ENCODE measurements around the gene KCNK1. TPM values are rescaled to one million over a fixed set of nuclear protein-coding genes. Genes with fewer than 3 reads are reported as not detected.

KCNK1 gene
- total and polyA plus RNA-seq, 2 of the 4 experiments (the other 2 are of a cell fraction), result 0.90 to 1.6 TPM

DNA sequence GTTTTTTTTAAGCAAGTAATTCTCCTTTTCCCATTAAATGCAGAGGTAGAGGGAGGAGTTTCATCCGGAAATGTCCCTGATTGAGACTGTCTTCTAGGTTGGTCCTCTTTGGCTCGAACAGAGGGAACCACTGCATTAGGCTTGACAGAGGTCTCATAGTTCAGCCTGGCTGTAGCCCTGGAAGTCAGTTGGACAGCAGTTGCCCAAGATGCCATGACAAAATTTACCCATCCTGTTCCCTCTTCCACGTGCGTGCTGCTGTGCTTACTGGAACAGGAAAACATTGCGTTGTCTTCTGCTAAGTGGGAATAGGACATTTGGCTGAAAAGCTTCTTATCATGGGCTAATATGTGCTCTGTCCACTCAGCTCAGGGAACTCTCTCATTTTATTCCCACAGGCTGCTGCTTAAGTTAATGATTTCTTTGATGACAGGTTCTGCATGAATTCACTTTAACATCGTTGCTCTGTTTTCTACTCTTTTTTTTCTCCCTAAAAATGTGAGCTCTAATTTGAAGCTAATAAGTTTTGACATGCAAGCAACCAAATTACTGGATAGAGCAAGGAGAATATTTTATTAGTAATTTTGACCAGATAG is 18.0 kb downstream of the KCNK1 start:
- Histone ChIP-seq H2AK5ac (ENCODE audit: low read depth, low read length) (no peak overlapping the region), H2AK9ac (replicated peaks; ENCODE audit: low read depth, low read length, poor library complexity) (no peak overlapping the region), H3K27ac (ENCODE audit: insufficient read depth, low read length) (no peak overlapping the region), H4K91ac (ENCODE audit: insufficient read depth, low read depth, low read length) (no peak overlapping the region), H3K4me2 (ENCODE audit: low read depth, low read length) (no peak overlapping the region), H2AFZ (replicated peaks; ENCODE audit: low read length, poor library complexity) (no peak overlapping the region), H3K9me3 (ENCODE audit: control insufficient read depth, insufficient read depth, low read length) (peaks cover 2% of the 10 kb centered on the region; the same call in 1 of the 2 replicates), H3K4me3 (ENCODE audit: insufficient read depth, low read depth, low read length) (no peak overlapping the region), H4K20me1 (ENCODE audit: insufficient read depth, low read length) (no peaks in the 10 kb centered on the region), H2BK20ac (ENCODE audit: low read depth, low read length) (no peak overlapping the region), H2BK5ac (ENCODE audit: low read depth, low read length, poor library complexity, severe bottlenecking) (no peak overlapping the region), H3K23ac (ENCODE audit: low read depth, low read length) (no peak overlapping the region), H2BK15ac (ENCODE audit: low read depth, low read length) (no peak overlapping the region), H3K4me1 (ENCODE audit: control insufficient read depth, insufficient read depth, low read length) (no peaks in the 10 kb centered on the region), H2BK120ac (ENCODE audit: low read depth, low read length) (no peak overlapping the region), H3K4ac (ENCODE audit: low read depth, low read length) (no peak overlapping the region), H3K14ac (replicated peaks; ENCODE audit: low read depth, low read length) (no peak overlapping the region), H4K5ac (ENCODE audit: low read depth, low read length) (no peak overlapping the region), H3K79me1 (ENCODE audit: low read depth in 1 of 2, low read length in 2 of 2) (no peaks in the 10 kb centered on the region), H3K18ac (ENCODE audit: low read depth, low read length) (no peak overlapping the region), H3K9me1 (ENCODE audit: insufficient read depth, low read length) (no peaks in the 10 kb centered on the region), H3K27me3 (ENCODE audit: control insufficient read depth, insufficient read depth, low read length) (no peaks in the 10 kb centered on the region), H3K56ac (ENCODE audit: extremely low read depth, insufficient read depth, low read length) (no peak overlapping the region), H3K36me3 (ENCODE audit: control insufficient read depth, insufficient read depth, low read length) (no peaks in the 10 kb centered on the region), H3K9ac (ENCODE audit: low read depth, low read length) (no peak overlapping the region), H4K8ac (ENCODE audit: low read depth in 2 of 2, low read length in 2 of 2) (no peak overlapping the region)
- WGBS, 2 experiments (ENCODE audit: extremely low coverage in 2 of 2, insufficient read length in 1 of 2), result no CpG with 5 or more reads among the region's 6 CpGs
- ATAC-seq (ENCODE audit: low read depth) (no peak), DNase-seq (no peak)
- intact Hi-C loops (cut with micrococcal nuclease), result no loop called here
- TF ChIP-seq, protein P1, sequence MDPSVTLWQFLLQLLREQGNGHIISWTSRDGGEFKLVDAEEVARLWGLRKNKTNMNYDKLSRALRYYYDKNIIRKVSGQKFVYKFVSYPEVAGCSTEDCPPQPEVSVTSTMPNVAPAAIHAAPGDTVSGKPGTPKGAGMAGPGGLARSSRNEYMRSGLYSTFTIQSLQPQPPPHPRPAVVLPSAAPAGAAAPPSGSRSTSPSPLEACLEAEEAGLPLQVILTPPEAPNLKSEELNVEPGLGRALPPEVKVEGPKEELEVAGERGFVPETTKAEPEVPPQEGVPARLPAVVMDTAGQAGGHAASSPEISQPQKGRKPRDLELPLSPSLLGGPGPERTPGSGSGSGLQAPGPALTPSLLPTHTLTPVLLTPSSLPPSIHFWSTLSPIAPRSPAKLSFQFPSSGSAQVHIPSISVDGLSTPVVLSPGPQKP (IDR thresholded peaks at IDR 0.05; ENCODE audit: borderline replicate concordance, low read depth, low read length), result no peak
- TF ChIP-seq SMC3 (IDR thresholded peaks at IDR 0.05; ENCODE audit: low read depth, low read length), result no peak
- no peak for TF ChIP-seq RFX5 (IDR thresholded peaks at IDR 0.05; ENCODE audit: low read depth, low read length)
- TF ChIP-seq RCOR1 (IDR thresholded peaks at IDR 0.05; ENCODE audit: insufficient replicate concordance, low read length), result no peak
- TF ChIP-seq MXI1 (IDR thresholded peaks at IDR 0.05; ENCODE audit: borderline replicate concordance, low read depth, low read length), result no peak
- TF ChIP-seq RAD21 (IDR thresholded peaks at IDR 0.05; ENCODE audit: low read length), result no peak
- no peak for TF ChIP-seq FOS (IDR thresholded peaks at IDR 0.05; ENCODE audit: low read depth, low read length)
- TF ChIP-seq MAFK (IDR thresholded peaks at IDR 0.05; ENCODE audit: low read depth, low read length), result no peak
- no peak for TF ChIP-seq CEBPB (IDR thresholded peaks at IDR 0.05; ENCODE audit: low read depth, low read length)
- TF ChIP-seq MAZ (IDR thresholded peaks at IDR 0.05; ENCODE audit: borderline replicate concordance, low read depth, low read length), result no peak
- TF ChIP-seq BHLHE40 (IDR thresholded peaks at IDR 0.05; ENCODE audit: low read depth, low read length), result no peak
- no peak for TF ChIP-seq NFE2L2 (IDR thresholded peaks at IDR 0.05; ENCODE audit: low read depth, low read length)
- TF ChIP-seq, protein P2, sequence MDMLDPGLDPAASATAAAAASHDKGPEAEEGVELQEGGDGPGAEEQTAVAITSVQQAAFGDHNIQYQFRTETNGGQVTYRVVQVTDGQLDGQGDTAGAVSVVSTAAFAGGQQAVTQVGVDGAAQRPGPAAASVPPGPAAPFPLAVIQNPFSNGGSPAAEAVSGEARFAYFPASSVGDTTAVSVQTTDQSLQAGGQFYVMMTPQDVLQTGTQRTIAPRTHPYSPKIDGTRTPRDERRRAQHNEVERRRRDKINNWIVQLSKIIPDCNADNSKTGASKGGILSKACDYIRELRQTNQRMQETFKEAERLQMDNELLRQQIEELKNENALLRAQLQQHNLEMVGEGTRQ (IDR thresholded peaks at IDR 0.05; ENCODE audit: low read depth, low read length), result no peak
- no peak for TF ChIP-seq POLR2A (IDR thresholded peaks at IDR 0.05; ENCODE audit: low read depth, low read length)
- TF ChIP-seq, protein P3, sequence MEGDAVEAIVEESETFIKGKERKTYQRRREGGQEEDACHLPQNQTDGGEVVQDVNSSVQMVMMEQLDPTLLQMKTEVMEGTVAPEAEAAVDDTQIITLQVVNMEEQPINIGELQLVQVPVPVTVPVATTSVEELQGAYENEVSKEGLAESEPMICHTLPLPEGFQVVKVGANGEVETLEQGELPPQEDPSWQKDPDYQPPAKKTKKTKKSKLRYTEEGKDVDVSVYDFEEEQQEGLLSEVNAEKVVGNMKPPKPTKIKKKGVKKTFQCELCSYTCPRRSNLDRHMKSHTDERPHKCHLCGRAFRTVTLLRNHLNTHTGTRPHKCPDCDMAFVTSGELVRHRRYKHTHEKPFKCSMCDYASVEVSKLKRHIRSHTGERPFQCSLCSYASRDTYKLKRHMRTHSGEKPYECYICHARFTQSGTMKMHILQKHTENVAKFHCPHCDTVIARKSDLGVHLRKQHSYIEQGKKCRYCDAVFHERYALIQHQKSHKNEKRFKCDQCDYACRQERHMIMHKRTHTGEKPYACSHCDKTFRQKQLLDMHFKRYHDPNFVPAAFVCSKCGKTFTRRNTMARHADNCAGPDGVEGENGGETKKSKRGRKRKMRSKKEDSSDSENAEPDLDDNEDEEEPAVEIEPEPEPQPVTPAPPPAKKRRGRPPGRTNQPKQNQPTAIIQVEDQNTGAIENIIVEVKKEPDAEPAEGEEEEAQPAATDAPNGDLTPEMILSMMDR (conservative IDR thresholded peaks at IDR 0.05; ENCODE audit: low read depth, low read length), result no peak
- no peak for TF ChIP-seq CHD1 (IDR thresholded peaks at IDR 0.05; ENCODE audit: low read depth, low read length)
- no TSS peak for BruUV-seq (replicated peaks)
- CTCF ChIA-PET, result no interaction called here
- in situ Hi-C loops (cut with MboI; ENCODE audit: low sequenced_read_pairs), result no loop called here
- dilution Hi-C loops (cut with HindIII; ENCODE audit: low sequenced_read_pairs, unreplicated experiment), result no loop called here
- POLR2A ChIA-PET (ENCODE audit: unreplicated experiment), result no interaction called here

All from IMR-90 (cell line).